Left renal pelvis (tissue), 4 donors: ENCODE data around the gene PPP6R2. TPM values are rescaled to one million over a fixed set of nuclear protein-coding genes. Genes with fewer than 3 reads are reported as not detected.
"Not testable (repeated sequence)": the region's sequence is repeated elsewhere in the genome, so short reads cannot be mapped to it uniquely, and the experiment has no call there.

Experiments used
- DNase-seq, 4 donors: peaks; one replicate each; pipeline ENCODE4 v3.0.0-alpha.2; 2013; ENCODE audit warnings: low read depth in 4 of 4, low spot score in 3 of 4
- polyA plus RNA-seq, 4 donors: library from polyadenylated mRNA; unstranded; fragments of 120-200 nt; gene quantifications; one replicate each; pipeline ENCODE4 v1.2.1, GENCODE V29; 2013; ENCODE audit not compliant: insufficient read length in 4 of 4

PPP6R2 gene
- polyA plus RNA-seq, 4 donors: 30.2 to 58.8 (median 35.4) TPM

GRCh38 chr22:50317178-50317577 is 25.9 kb upstream of the PPP6R2 start:
- DNase-seq: no peak

DNA sequence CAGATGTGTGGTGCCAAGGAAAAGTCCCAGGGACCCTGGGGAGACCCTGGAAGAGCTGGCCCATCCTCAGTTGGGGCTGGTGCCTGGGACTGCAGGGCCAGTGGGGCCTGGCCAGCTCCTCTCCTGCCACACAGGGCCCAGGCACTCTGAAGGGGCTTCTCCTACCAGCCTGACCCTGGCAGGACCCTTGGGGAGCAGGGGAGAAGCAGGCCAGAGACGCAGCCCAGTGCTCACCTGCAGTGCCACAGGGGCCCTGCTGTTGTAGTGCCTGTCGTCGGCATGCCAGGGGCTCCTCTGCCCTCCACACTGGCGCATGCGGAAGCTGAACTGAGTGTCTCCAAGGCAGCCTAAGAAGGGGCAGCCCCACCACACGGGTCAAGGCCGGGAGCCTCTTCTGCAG is 25.5 kb upstream of the PPP6R2 start:
- DNase-seq: no peak

GRCh38 chr22:50318356-50318697 is 24.8 kb upstream of the PPP6R2 start:
- DNase-seq: no peak

DNA sequence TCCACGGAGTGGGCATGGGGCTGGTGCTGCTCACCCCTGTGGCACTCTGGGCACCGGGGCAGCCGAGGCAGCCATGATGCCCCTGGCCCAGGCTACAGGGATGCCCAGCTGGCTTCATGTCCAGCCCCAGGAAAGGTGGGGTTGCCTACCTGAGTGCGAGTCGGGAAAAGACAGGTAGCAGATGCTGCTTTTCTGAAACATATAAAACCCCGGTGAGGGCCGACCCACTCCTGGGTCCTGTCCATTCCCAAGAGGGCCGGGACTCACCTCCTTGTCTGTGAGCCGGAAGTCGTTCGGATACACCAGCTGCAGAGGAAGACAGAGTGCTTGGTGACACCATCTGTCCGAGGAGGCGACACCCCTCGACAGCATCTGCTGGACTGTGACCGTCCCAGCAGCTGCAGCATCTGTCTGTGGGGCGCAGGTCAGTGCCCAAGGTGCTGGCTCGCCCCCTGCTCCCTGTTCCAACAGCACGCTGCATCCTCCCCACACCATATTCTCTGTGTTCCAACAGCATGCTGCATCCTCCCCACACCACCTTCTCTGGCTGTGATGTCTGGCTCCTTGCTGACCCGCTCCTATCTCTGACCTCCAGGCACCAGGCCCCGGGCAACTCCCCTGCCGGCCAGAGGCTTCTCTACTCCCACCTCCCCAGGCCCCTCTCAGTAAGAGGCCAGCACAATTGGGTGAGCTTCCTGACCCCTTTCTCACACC is 24.3 kb upstream of the PPP6R2 start:
- DNase-seq: no peak

DNA sequence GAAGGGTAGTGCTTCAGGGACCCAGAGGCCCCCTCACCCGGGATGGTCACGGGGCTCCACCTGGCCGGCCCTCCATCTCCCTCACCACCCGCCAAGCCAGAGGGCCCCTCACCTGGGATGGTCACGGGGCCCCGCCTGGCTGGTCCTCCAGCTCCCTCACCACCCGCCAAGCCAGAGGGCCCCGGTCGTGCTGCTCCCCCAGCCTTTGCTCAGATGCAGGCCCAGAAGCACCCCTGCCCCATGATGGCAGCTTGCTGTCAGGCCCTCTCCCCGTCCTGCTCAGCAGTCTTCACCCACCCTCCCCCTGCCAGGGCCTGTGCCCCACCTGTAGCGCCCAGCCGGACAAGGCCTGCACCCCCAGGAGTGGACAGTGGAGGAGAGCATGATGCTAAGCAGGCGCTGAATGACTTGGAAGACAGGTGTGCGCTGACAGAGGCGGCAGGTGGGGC is 23.6 kb upstream of the PPP6R2 start:
- no peak for DNase-seq

DNA sequence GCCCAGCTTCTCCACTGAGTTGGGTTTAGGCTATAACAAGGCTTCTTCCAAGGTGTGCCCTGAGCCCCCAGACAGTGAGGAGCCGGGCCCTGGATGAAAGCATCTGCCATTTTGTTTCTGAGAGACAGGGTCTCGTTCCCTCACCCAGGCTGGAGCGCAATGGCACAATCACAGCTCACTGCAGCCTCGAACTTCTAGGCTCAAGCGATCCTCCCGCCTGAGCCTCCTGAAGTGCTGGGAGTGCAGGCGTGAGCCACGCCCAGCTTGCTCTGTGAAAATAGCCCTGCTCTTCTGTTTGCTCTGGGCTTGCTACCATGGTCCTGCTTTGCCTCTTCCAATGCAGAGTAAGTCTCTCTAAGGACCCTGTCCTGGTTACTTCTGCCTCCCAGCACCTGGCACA is 23.0 kb upstream of the PPP6R2 start:
- DNase-seq: no peak

DNA sequence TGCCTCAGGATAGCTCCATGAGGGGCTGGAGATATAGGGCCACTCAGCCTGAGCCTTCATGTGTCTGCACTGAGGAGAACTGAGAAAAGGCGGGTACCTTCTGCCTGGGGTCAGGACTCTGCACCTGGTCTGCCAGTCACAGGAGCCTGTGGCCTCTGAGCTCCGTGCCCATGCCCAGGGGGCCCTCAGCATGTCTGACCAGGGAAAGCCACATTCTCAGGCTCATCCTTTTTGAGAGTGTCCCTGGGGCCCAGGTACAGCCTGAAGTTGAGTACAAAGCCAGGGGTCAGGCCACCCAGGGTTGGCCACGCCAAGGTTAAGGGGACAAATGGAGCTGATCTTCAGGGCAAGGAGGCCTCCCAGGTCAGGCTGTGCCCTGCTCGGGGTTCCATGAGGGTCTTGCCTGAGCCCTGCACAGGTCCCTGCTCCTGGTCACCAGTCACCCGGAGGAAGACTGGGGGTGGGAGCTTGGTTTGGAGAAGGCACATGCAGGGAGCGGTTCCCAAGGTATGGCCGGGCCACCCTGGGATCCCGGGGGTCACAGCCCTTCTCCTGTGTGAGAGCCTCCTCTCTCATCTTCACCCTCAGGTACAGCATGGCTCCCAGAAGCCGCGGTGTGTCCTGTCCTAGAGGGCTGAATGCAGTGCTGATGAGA is 22.3 kb upstream of the PPP6R2 start:
- DNase-seq: no peak

DNA sequence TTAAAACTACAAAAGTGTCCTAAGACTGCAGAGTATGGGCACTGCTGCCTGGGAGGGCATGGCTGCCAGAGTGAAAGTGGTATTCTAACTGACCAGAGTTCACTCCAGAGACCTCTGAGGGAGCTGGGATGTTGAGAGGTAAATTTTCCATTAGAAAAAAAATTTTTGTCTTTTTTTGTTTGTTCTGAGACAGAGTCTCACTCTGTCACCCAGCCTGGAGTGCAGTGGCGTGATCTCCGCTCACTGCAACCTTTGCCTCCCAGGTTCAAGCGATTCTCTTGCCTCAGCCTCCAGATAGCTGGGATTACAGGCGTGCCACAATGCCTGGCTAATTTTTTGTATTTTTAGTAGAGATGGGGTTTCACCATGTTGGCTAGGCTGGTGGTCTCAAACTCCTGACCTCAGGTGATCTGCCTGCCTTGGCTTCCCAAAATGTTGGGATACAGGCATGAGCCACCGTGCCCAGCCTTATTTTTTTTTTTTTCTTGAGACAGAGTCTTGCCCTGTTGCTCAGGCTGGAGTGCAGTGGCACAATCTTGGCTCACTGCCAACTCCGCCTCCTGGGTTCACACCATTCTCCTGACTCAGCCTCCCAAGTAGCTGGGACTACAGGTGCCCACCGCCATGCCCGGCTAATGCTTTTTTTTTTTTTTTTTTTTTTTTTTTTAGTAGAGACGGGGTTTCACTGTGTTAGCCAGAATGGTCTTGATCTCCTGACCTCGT is 20.6 kb upstream of the PPP6R2 start:
- DNase-seq: not testable (repeated sequence)

DNA sequence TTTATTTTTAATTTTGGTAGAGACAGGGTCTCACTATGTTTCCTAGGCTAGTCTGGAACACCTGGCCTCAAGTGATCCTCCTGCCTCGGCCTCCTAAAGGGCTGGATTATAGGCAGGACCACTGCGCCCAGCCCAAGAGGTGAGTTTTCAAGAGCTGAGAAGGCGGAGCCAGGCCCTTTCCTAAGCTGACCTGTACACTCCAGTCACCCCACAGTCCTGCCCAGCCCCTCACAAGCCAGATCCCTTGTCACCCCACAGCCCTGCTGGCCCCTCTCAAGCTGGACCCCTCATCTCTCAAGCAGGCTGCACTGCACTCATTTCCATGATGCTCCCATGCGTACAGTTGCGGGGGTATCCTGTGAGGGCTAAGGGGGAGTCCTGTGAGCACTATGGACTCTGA is 19.2 kb upstream of the PPP6R2 start:
- DNase-seq: no peak

- no peak for DNase-seq
These were observed 17.5 kb upstream of the PPP6R2 start for GRCh38 chr22:50325444-50326224.

- DNase-seq: no peak
These were observed 16.7 kb upstream of the PPP6R2 start for GRCh38 chr22:50326225-50326955.

DNA sequence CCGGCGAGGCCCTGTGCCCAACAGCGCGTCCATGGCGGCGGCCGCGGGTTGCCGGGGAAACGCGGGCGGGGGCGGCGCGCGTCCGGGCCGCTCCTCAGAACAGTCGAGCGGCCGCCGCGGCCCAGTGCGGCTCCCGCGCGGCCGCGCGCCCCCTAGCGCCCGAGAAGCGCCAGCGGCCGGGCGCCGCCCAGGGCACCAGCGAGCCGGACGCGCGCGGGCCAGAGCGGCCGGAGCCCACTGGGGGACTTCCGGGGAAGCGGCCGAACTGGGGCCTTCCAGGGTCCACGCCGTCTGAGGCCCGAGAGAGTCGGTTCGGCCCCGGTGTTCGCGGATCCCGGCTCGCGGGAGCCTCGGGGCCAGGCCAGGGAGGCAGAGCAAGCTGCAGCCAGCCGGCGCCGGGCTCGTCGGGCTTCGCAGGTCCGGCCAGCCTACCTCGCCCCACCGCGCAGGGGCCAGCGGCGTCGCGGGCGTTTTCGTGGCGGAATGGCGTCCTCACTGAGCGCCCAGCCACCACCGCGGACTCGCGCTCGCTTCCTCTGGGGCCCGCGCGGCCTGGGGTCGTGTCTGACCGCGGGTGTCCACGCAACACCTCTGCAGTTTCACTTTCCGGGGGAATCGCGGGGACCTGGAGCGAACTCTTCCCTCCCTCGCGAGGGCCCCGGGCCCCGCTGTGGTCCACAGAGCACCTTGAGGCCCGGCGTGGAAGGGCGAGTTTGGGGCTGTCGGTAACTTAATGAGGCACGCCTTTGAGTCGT is 16.0 kb upstream of the PPP6R2 start, which contains the start of gene DENND6B:
Gene DENND6B (minus strand): TSS at position 57 of the 755 bp plus-strand sequence. CDS start 24 bp downstream, at position 33.
- DNase-seq: peak in 1 of 4 donors; percentile 72

GRCh38 chr22:50327711-50328019 is 15.5 kb upstream of the PPP6R2 start:
- no peak for DNase-seq

- DNase-seq: no peak
These were observed 13.9 kb upstream of the PPP6R2 start for GRCh38 chr22:50329236-50329635.

DNA sequence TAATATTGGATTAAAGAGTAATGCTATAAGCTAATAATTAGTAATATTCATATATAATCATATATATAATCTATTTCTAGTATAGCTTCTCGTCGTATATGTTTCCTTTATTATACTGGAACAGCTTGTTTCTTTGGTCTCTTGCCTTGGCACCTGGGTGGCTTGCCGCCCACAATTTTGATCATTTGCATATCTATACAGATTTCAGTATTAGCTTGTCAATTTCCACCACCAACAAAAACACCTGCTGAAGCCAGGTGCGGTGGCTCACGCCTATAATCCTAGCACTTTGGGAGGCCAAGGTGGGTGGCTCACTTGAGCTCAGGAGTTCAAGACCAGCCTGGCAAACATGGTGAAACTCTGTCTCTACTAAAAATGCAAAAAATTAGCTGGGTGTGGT is 8.7 kb upstream of the PPP6R2 start:
- not testable (repeated sequence) for DNase-seq

- DNase-seq: no peak
These were observed 5.7 kb upstream of the PPP6R2 start for GRCh38 chr22:50337262-50338041.

GRCh38 chr22:50338042-50338573 is 5.0 kb upstream of the PPP6R2 start:
- DNase-seq: no peak

DNA sequence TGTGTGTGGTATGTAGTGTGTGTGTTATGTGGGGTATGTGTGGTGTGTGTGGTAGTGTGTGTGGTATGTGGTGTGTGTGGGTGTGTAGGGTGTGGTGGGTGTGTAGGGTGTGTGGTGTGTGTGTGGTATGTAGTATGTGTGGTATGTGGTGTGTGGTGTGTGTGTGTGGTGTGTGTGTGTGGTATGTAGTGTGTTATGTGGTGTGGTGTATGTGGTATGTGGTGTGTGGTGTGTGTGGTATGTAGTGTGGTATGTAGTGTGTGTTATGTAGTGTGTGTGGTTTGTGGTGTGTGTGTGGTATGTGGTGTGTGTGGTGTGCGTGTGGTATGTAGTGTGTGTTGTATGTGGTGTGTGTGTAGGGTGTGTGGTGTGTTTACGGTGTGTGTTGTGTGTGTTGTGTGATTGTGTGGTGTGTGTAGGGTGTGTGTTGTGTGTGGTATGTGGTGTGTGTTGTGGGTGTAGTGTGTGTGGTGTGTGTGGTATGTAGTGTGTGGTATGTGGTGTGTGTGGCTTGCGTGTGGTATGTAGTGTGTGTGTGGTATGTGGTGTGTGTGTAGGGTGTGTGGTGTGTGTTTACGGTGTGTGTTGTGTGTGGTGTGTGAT is 4.2 kb upstream of the PPP6R2 start:
- DNase-seq: no peak
